GM21529 (cell line): Measurements from ENCODE around the gene SLC6A3.

Experiments used
- ATAC-seq: cut with Tn5 transposase; IDR thresholded peaks from one replicate; pipeline ENCODE4 v1.9.1; 2021; ENCODE audit not compliant: unreplicated experiment

Gene SLC6A3

GRCh38 chr5:1445313-1445688 lies at the start of gene SLC6A3:
SLC6A3 (minus strand) TSS chr5:1445440; CDS start chr5:1443197, 2,243 bp downstream.
- ATAC-seq = no peak

GRCh38 chr5:1493941-1494340 lies 48.7 kb upstream of the SLC6A3 start:
- ATAC-seq = no peak

- ATAC-seq = no peak
These were observed 48.2 kb upstream of the SLC6A3 start for GRCh38 chr5:1493413-1493812.

- ATAC-seq = no peak
These were observed 47.5 kb upstream of the SLC6A3 start for GRCh38 chr5:1492757-1493156.

GRCh38 chr5:1490376-1490775 lies 45.1 kb upstream of the SLC6A3 start:
- ATAC-seq = no peak

GRCh38 chr5:1489754-1490153 lies 44.5 kb upstream of the SLC6A3 start:
- ATAC-seq = no peak

GRCh38 chr5:1488882-1489680 lies 43.8 kb upstream of the SLC6A3 start:
- ATAC-seq = peak; percentile 57

- ATAC-seq = no peak
These were observed 42.0 kb upstream of the SLC6A3 start for GRCh38 chr5:1487079-1487764.

GRCh38 chr5:1486271-1486670 lies 41.0 kb upstream of the SLC6A3 start:
- ATAC-seq = no peak

- ATAC-seq = no peak
These were observed 40.4 kb upstream of the SLC6A3 start for GRCh38 chr5:1485579-1486118.

GRCh38 chr5:1484730-1485578 lies 39.7 kb upstream of the SLC6A3 start:
- ATAC-seq = peak; percentile 41

GRCh38 chr5:1483856-1484729 lies 38.9 kb upstream of the SLC6A3 start:
- ATAC-seq = no peak

GRCh38 chr5:1483064-1483463 lies 37.8 kb upstream of the SLC6A3 start:
- ATAC-seq = no peak

GRCh38 chr5:1481959-1482331 lies 36.7 kb upstream of the SLC6A3 start:
- ATAC-seq = no peak

- no peak for ATAC-seq
These were observed 36.2 kb upstream of the SLC6A3 start for GRCh38 chr5:1481266-1481958.

GRCh38 chr5:1480806-1481205 lies 35.6 kb upstream of the SLC6A3 start:
- ATAC-seq = no peak

- ATAC-seq = no peak
These were observed 35.0 kb upstream of the SLC6A3 start for GRCh38 chr5:1480217-1480616.

- no peak for ATAC-seq
These were observed 34.4 kb upstream of the SLC6A3 start for GRCh38 chr5:1479581-1480188.

- no peak for ATAC-seq
These were observed 33.8 kb upstream of the SLC6A3 start for GRCh38 chr5:1479066-1479465.
